IPS-11a (cell line): ENCODE data around the gene TNRC6B.
A peak's percentile ranks its signal among the peaks of the same experiment; 100 is the strongest.
"Not testable (repeated sequence)": the region's sequence is repeated elsewhere in the genome, so short reads cannot be mapped to it uniquely, and the experiment has no call there.

Experiments used
- H3K4me3 ChIP-seq: one replicate; pipeline ENCODE4 v1.5.1; 2013; ENCODE audit warnings: low read depth, low read length, control low read depth

TNRC6B gene

GRCh38 chr22:40183029-40183581 is 5.4 kb downstream of the TNRC6B start:
- no peak overlapping the region for H3K4me3 ChIP-seq

- H3K4me3 ChIP-seq: not testable (repeated sequence)
Measured at GRCh38 chr22:40183603-40184002, 5.9 kb downstream of the TNRC6B start.

GRCh38 chr22:40187389-40187788 is 9.7 kb downstream of the TNRC6B start:
- H3K4me3 ChIP-seq: no peak overlapping the region

GRCh38 chr22:40189997-40190396 is 12.3 kb downstream of the TNRC6B start:
- no peak overlapping the region for H3K4me3 ChIP-seq

- H3K4me3 ChIP-seq: no peak overlapping the region
Measured at GRCh38 chr22:40190501-40190900, 12.8 kb downstream of the TNRC6B start.

- H3K4me3 ChIP-seq: peak overlapping the region; percentile 22
Measured at GRCh38 chr22:40193429-40194421, 16.0 kb downstream of the TNRC6B start.

GRCh38 chr22:40194656-40195055 is 16.9 kb downstream of the TNRC6B start:
- H3K4me3 ChIP-seq: no peak overlapping the region

GRCh38 chr22:40196628-40197360 is 19.1 kb downstream of the TNRC6B start:
- no peak overlapping the region for H3K4me3 ChIP-seq

GRCh38 chr22:40197421-40197820 is 19.7 kb downstream of the TNRC6B start:
- H3K4me3 ChIP-seq: not testable (repeated sequence)

GRCh38 chr22:40198733-40199132 is 21.0 kb downstream of the TNRC6B start:
- no peak overlapping the region for H3K4me3 ChIP-seq

- H3K4me3 ChIP-seq: no peak overlapping the region
Measured at GRCh38 chr22:40199223-40199622, 21.5 kb downstream of the TNRC6B start.

- H3K4me3 ChIP-seq: no peak overlapping the region
Measured at GRCh38 chr22:40199852-40200251, 22.1 kb downstream of the TNRC6B start.

GRCh38 chr22:40200795-40201530 is 23.2 kb downstream of the TNRC6B start:
- H3K4me3 ChIP-seq: no peak overlapping the region

GRCh38 chr22:40202225-40202944 is 24.7 kb downstream of the TNRC6B start:
- H3K4me3 ChIP-seq: no peak overlapping the region

GRCh38 chr22:40203572-40203971 is 25.8 kb downstream of the TNRC6B start:
- H3K4me3 ChIP-seq: no peak overlapping the region

GRCh38 chr22:40204321-40205116 is 26.8 kb downstream of the TNRC6B start:
- H3K4me3 ChIP-seq: no peak overlapping the region

- no peak overlapping the region for H3K4me3 ChIP-seq
Measured at GRCh38 chr22:40206561-40206960, 28.8 kb downstream of the TNRC6B start.

- no peak overlapping the region for H3K4me3 ChIP-seq
Measured at GRCh38 chr22:40210818-40211217, 33.1 kb downstream of the TNRC6B start.

- no peak overlapping the region for H3K4me3 ChIP-seq
Measured at GRCh38 chr22:40211476-40212054, 33.8 kb downstream of the TNRC6B start.
